DND-41 (cell line): ENCODE measurements around the gene INF2.

Experiments
- ATAC-seq: fragments of 200-7000 bp; cut with Tn5 transposase; 3 replicates; pipeline ENCODE4 v1.9.1; 2021; ENCODE audit warnings: low read depth; ENCODE audit not compliant: insufficient read depth
- DNase-seq: peaks from one replicate; pipeline ENCODE4 v3.0.0-alpha.2; 2020
- H2AFZ ChIP-seq: 2 replicates; pipeline ENCODE4 v1.6.0; 2012; ENCODE audit warnings: low read depth, low read length
- H3K27ac ChIP-seq: 2 replicates; pipeline ENCODE4 v1.5.1; 2012; ENCODE audit warnings: low read length, inconsistent platforms
- H3K27me3 ChIP-seq: fragments of 200-600 bp; sonication (generic); 2 replicates; pipeline ENCODE4 v1.6.0; 2012; ENCODE audit warnings: low read length, mild to moderate bottlenecking, inconsistent platforms; ENCODE audit not compliant: insufficient read depth, poor library complexity
- H3K36me3 ChIP-seq: 2 replicates; pipeline ENCODE4 v1.5.1; 2012; ENCODE audit warnings: low read length, inconsistent platforms; ENCODE audit not compliant: insufficient read depth
- H3K4me1 ChIP-seq: 2 replicates; pipeline ENCODE4 v1.5.1; 2012; ENCODE audit warnings: mild to moderate bottlenecking, low read length; ENCODE audit not compliant: insufficient read depth
- H3K4me2 ChIP-seq: 2 replicates; pipeline ENCODE4 v1.6.0; 2012; ENCODE audit warnings: mild to moderate bottlenecking, moderate library complexity, low read length, inconsistent platforms; ENCODE audit not compliant: insufficient read depth
- H3K4me3 ChIP-seq, 2 experiments: fragments of 200-600 bp in 1 of 2; shearing (Covaris generic) in 1 of 2; 2 replicates each; pipeline ENCODE4 v1.5.1; 2012 to 2016; ENCODE audit warnings: inconsistent platforms in 2 of 2, low read length in 2 of 2, mild to moderate bottlenecking in 2 of 2, low read depth in 1 of 2, moderate library complexity in 1 of 2
- H3K79me2 ChIP-seq: 2 replicates; pipeline ENCODE4 v1.6.0; 2012; ENCODE audit warnings: low read length, inconsistent platforms; ENCODE audit not compliant: insufficient read depth
- H3K9ac ChIP-seq: 2 replicates; pipeline ENCODE4 v1.6.0; 2012; ENCODE audit warnings: low read depth, mild to moderate bottlenecking, inconsistent platforms, low read length, moderate library complexity
- H3K9me3 ChIP-seq: 2 replicates; pipeline ENCODE4 v1.5.1; 2012; ENCODE audit warnings: low read length, moderate library complexity, mild to moderate bottlenecking, inconsistent platforms; ENCODE audit not compliant: insufficient read depth, severe bottlenecking
- H4K20me1 ChIP-seq: 2 replicates; pipeline ENCODE4 v1.6.0; 2012; ENCODE audit warnings: low read length; ENCODE audit not compliant: insufficient read depth
- EZH2 ChIP-seq: IDR thresholded peaks from 3 replicates; pipeline ENCODE4 v1.6.1; 2012; ENCODE audit warnings: borderline replicate concordance, low read depth, mild to moderate bottlenecking, moderate library complexity, low read length, inconsistent platforms; ENCODE audit not compliant: severe bottlenecking
- TF ChIP-seq, protein P1 (sequence below): IDR thresholded peaks from 2 replicates; pipeline ENCODE4 v1.5.1; 2012; ENCODE audit warnings: borderline replicate concordance, low read length, moderate library complexity, mild to moderate bottlenecking; ENCODE audit not compliant: poor library complexity, severe bottlenecking; ENCODE audit errors: extremely low read depth

INF2 gene

DNA sequence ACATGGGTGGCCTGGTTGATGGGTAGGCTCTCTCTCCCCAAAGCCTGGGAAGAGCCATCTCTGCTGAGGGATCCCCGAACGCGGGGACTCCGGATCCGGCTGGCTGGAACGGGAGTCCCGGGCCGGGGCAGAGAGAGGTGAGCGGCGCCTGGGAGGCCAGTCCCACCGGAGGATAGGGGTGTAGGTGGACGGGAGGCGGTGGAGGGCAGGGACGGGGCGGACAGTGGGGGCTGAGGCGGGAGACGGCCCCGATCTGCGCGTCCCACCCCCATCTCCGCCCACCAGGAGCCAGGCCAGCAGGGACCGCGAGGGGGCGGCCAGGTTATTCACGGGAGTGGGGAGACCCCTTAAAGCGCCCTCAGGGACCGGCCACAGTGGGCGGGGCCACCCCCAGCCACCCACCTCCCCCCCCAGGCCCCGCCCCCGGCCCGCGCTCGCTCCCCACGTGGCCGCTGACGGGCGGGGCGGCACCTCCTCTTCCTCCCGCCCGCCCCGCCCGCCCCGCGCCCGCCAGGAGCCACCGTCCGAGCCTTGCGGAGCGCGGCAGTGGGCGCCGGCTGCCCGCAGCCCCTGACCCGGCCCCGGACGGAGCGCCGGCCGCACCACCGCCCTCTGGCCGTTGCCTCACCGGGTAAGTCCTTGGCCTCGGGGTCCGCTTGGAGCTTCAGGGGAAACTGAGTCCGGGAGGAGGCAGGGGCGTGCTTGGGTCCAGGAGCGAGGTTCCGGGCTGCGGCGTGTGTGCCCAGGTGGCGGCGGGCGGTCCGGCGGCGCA, at the start of gene INF2:
Gene INF2 (plus strand): TSS at position 510 of the 772 bp plus-strand sequence. CDS start 11,748 bp downstream, outside the sequence.
- Histone ChIP-seq H2AFZ (peak within 1 kb of the TSS; percentile 80), H3K4me1 (peaks cover 57% of the 10 kb centered on the region), H3K36me3 (peaks cover 18% of the 10 kb centered on the region), H3K27ac (peak within 1 kb of the TSS; percentile 79), H3K9ac (peak within 1 kb of the TSS; percentile 96), H3K4me3 (peak within 1 kb of the TSS; percentile 95 to 98), H4K20me1 (peaks cover 41% of the 10 kb centered on the region), H3K27me3 (no peaks in the 10 kb centered on the region), H3K9me3 (no peaks in the 10 kb centered on the region), H3K4me2 (peak within 1 kb of the TSS; percentile 91), H3K79me2 (peaks cover 48% of the 10 kb centered on the region)
- ATAC-seq (peak; percentile 63), DNase-seq (peak; percentile 55)
- TF ChIP-seq, protein P1, sequence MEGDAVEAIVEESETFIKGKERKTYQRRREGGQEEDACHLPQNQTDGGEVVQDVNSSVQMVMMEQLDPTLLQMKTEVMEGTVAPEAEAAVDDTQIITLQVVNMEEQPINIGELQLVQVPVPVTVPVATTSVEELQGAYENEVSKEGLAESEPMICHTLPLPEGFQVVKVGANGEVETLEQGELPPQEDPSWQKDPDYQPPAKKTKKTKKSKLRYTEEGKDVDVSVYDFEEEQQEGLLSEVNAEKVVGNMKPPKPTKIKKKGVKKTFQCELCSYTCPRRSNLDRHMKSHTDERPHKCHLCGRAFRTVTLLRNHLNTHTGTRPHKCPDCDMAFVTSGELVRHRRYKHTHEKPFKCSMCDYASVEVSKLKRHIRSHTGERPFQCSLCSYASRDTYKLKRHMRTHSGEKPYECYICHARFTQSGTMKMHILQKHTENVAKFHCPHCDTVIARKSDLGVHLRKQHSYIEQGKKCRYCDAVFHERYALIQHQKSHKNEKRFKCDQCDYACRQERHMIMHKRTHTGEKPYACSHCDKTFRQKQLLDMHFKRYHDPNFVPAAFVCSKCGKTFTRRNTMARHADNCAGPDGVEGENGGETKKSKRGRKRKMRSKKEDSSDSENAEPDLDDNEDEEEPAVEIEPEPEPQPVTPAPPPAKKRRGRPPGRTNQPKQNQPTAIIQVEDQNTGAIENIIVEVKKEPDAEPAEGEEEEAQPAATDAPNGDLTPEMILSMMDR: no peak
- TF ChIP-seq EZH2: no peak

DNA sequence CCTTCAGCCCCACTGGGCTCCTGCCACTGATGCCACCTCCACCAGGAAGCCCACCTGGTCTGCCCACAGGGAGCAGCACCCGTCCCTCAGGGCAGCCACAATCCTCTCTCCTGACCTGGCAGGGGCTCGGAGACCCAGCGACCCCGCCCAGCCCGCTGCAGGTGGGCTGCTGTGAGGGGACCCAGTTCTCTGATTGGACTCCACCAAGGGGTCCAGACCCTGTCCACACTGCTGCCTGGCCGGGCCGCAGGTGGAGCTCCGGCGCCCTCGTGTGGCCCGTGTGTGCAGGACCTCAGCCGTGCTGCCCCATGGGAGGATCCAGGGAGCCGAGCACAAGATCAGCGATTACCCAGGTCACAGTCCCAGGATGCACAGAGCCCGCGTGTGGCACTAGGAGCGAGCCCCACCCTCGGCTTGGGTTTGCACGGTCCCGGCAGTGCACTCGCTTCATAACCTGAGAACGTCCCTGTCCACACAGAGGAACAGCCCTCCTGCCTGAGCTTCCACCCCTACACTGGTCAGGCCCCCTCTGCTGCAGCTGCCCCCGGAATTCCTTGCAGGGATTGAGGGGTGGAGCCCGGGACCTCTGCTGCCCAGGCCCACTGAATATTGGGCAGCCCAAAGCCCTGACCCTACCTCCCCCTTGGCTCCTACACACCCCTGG, 49.4 kb upstream of the INF2 start:
- H3K4me1 ChIP-seq: no peaks in the 10 kb centered on the region
- H3K9ac ChIP-seq: no peak overlapping the region
- no peaks in the 10 kb centered on the region for H3K79me2 ChIP-seq
- H3K4me3 ChIP-seq: no peak overlapping the region
- H3K4me2 ChIP-seq: no peak overlapping the region
- no peaks in the 10 kb centered on the region for H3K36me3 ChIP-seq
- no peaks in the 10 kb centered on the region for H4K20me1 ChIP-seq
- no peak overlapping the region for H3K27ac ChIP-seq
- H3K27me3 ChIP-seq: no peaks in the 10 kb centered on the region
- H3K9me3 ChIP-seq: no peaks in the 10 kb centered on the region
- no peak overlapping the region for H2AFZ ChIP-seq
- DNase-seq (peak; percentile 31), ATAC-seq (peak; percentile 75)
- no peak for TF ChIP-seq EZH2
- TF ChIP-seq, protein P1: peak; percentile 71

DNA sequence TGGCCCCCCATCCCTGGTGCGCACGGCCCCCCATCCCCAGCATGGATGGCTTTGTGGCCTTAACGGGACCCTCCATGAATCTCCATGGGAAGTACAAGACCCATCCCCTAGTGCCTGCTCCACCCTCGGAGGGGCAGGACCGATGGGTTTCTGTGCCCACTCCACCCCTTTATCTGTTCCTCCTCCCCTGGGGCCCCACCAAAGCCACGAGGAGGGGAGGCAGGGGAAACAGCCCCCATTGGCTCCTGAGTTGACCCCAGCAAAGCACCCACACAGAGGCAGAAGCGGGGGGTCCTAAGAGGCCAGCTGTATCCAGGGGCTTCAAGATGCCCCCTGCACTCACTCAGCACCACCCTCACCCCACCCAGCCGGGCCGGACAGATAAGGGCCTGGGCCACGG, 48.7 kb upstream of the INF2 start:
- TF ChIP-seq, protein P1: no peak
- no peak for TF ChIP-seq EZH2
- no peak overlapping the region for H3K4me3 ChIP-seq
- ATAC-seq (no peak), DNase-seq (no peak)
- H2AFZ ChIP-seq: no peak overlapping the region
- no peak overlapping the region for H3K4me2 ChIP-seq
- H4K20me1 ChIP-seq: no peaks in the 10 kb centered on the region
- H3K27me3 ChIP-seq: peaks cover 2% of the 10 kb centered on the region
- no peaks in the 10 kb centered on the region for H3K79me2 ChIP-seq
- no peak overlapping the region for H3K27ac ChIP-seq
- no peaks in the 10 kb centered on the region for H3K4me1 ChIP-seq
- H3K9ac ChIP-seq: no peak overlapping the region
- no peaks in the 10 kb centered on the region for H3K9me3 ChIP-seq
- no peaks in the 10 kb centered on the region for H3K36me3 ChIP-seq
